ENCODE results near the gene WDR18.
A peak's percentile ranks its signal among the peaks of the same experiment; 100 is the strongest.

WDR18 gene

GRCh38 chr19:984165-984967 lies at the start of gene WDR18:
WDR18 (plus strand) TSS chr19:984345; CDS start chr19:984354, 9 bp downstream.
- Histone ChIP-seq H3K9me3 (no peaks in the 10 kb centered on the region), H3K27me3 (peaks cover 0 to 11% of the 10 kb centered on the region in 2 donors), H3K36me3 (peaks cover 3 to 32% (median 28%) of the 10 kb centered on the region in 3 donors), H3K27ac (peak within 1 kb of the TSS; percentile 82 to 87), H3K4me1 (peaks cover 0 to 35% (median 20%) of the 10 kb centered on the region in 4 donors), H3K4me3 (peak within 1 kb of the TSS; percentile 94 to 96)
- intact Hi-C loops (cut with DNase I; ENCODE audit: low total_unique reads), result loop anchor here (5.0 to 10.0 kb wide), 2 partner anchors 130 to 217 kb away; partner anchors contain the start of genes CFD and ELANE
- TF ChIP-seq CTCF (IDR thresholded peaks at IDR 0.05), result peak in 1 of 2 experiments; percentile 44
- DNase-seq, result peak; percentile 93 to 96

- peak in 1 of 2 experiments; percentile 9 for TF ChIP-seq CTCF (IDR thresholded peaks at IDR 0.05)
- Histone ChIP-seq H3K4me3 (no peak overlapping the region), H3K36me3 (peaks cover 0 to 4% (median 0%) of the 10 kb centered on the region in 3 donors), H3K9me3 (no peaks in the 10 kb centered on the region), H3K27ac (peak overlapping the region; percentile 30 to 43), H3K4me1 (peaks cover 0 to 32% (median 23%) of the 10 kb centered on the region in 4 donors), H3K27me3 (no peaks in the 10 kb centered on the region)
- intact Hi-C loops (cut with DNase I; ENCODE audit: low total_unique reads), result no loop called here
- DNase-seq, result peak; percentile 82 to 93
Measured at GRCh38 chr19:934865-935479, 49.2 kb upstream of the WDR18 start.

GRCh38 chr19:936175-936546 lies 48.0 kb upstream of the WDR18 start:
- intact Hi-C loops (cut with DNase I; ENCODE audit: low total_unique reads), result no loop called here
- Histone ChIP-seq H3K4me3 (no peak overlapping the region), H3K27me3 (no peaks in the 10 kb centered on the region), H3K36me3 (peaks cover 0 to 4% (median 0%) of the 10 kb centered on the region in 3 donors), H3K4me1 (peaks cover 0 to 41% (median 29%) of the 10 kb centered on the region in 4 donors), H3K9me3 (no peaks in the 10 kb centered on the region), H3K27ac (no peak overlapping the region)
- DNase-seq, result no peak
- no peak for TF ChIP-seq CTCF (IDR thresholded peaks at IDR 0.05)

GRCh38 chr19:937259-937694 lies 46.9 kb upstream of the WDR18 start:
- Histone ChIP-seq H3K4me3 (no peak overlapping the region), H3K36me3 (peaks cover 0 to 4% (median 0%) of the 10 kb centered on the region in 3 donors), H3K9me3 (no peaks in the 10 kb centered on the region), H3K4me1 (peaks cover 0 to 44% (median 32%) of the 10 kb centered on the region in 4 donors), H3K27me3 (no peaks in the 10 kb centered on the region), H3K27ac (no peak overlapping the region)
- TF ChIP-seq CTCF (IDR thresholded peaks at IDR 0.05), result no peak
- intact Hi-C loops (cut with DNase I; ENCODE audit: low total_unique reads), result no loop called here
- DNase-seq, result no peak

GRCh38 chr19:938233-938923 lies 45.8 kb upstream of the WDR18 start:
- TF ChIP-seq CTCF (IDR thresholded peaks at IDR 0.05), result no peak
- H3K4me1 ChIP-seq, result peaks cover 0 to 34% (median 27%) of the 10 kb centered on the region in 4 donors
- peaks cover 0 to 4% (median 0%) of the 10 kb centered on the region in 3 donors for H3K36me3 ChIP-seq
- H3K27me3 ChIP-seq, result no peaks in the 10 kb centered on the region
- no peaks in the 10 kb centered on the region for H3K9me3 ChIP-seq
- no peak overlapping the region for H3K27ac ChIP-seq
- intact Hi-C loops (cut with DNase I; ENCODE audit: low total_unique reads), result no loop called here
- no peak overlapping the region for H3K4me3 ChIP-seq
- no peak for DNase-seq
